Measurements from ENCODE around the gene PKIB. TPM values are rescaled to one million over a fixed set of nuclear protein-coding genes. Genes with fewer than 3 reads are reported as not detected.
"Not testable (repeated sequence)": the region's sequence is repeated elsewhere in the genome, so short reads cannot be mapped to it uniquely, and the experiment has no call there.

The PKIB gene
- total RNA-seq, 1 donor from 2014 or later: 5.5 TPM

DNA sequence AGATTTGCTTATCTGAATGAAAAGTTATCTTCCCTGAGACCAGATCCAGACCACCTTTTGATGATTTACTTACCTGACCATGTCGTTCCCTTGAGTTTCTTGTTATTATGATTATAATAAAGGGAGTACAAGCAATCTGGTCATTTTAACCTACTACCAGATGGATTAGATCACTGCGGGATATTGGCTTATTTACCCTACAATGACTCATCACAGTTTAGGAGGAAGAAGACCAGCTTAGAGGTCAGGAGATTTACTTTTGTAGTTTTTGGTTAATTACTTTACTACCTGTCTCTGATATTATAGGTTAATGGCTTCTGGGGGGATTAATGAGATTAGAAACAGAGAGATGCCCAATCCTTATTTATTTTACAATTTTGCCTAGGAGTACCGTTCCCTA, 10.7 kb downstream of the PKIB start:
- no peak for DNase-seq (ENCODE audit: low spot score)

GRCh38 chr6:122621638-122622037, 11.4 kb downstream of the PKIB start:
- no peak for DNase-seq (ENCODE audit: low spot score)

- DNase-seq (ENCODE audit: low spot score): no peak
These were observed 12.3 kb downstream of the PKIB start for GRCh38 chr6:122622479-122622878.

DNA sequence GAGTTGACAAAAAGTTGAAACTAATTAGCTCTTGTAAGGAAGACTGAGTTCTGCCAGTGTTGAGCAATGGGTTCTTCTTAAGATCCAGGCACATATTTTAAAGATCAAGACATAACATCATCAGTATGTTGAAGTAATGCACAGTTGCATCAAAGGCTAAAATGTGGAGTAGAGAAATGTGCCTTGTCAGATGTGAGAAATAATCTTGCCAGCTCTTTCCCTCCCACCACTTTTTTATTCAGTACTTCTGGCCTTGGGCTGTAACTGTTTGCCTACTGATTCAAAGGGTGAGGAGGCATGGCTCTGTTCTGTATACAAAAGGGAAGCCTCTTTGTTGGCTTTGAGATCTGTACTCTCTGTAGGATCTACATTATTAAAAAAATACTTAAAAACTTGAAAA, 13.1 kb downstream of the PKIB start:
- no peak for DNase-seq (ENCODE audit: low spot score)

DNA sequence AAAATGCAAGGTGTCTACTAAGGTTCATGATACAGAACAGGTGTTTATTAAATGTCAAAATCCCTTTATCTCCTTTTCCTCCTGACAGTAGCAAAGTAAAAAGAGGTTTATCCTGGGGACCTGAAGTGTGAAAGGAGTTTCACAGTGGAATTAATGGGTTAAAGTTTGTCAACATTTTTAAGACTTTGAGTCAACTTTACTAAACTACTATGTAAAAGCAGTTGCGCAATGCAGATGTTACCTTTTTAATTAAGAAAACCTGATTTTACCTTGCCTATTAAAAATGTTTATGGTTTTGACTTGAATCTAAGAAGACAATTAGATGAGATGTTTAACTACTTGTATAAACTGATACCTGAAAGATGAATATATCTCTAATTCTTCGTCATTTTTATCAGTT, 14.6 kb downstream of the PKIB start:
- DNase-seq (ENCODE audit: low spot score): no peak

- DNase-seq (ENCODE audit: low spot score): no peak
These were observed 18.5 kb downstream of the PKIB start for GRCh38 chr6:122628714-122629113.

GRCh38 chr6:122631571-122632249, 21.5 kb downstream of the PKIB start:
- no peak for DNase-seq (ENCODE audit: low spot score)

DNA sequence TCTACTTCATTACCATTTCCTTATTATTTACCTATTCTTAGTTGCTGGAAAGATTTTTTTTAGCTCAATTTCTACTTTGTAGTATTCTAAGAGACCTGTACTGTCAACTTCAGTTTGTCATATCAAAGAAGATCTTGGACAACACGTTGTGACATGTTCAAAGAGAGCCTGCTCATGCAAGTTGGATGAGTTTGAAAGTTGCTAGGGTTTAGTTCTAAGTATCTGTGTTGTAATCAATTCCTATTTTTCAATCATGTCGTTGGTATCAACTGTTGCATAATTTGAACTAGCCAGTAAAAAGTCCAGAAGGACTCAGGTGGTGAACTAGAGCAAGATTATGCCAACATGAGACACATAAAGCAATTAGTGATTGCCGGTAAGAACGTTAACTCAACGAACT, 30.2 kb downstream of the PKIB start:
- DNase-seq (ENCODE audit: low spot score): no peak

DNA sequence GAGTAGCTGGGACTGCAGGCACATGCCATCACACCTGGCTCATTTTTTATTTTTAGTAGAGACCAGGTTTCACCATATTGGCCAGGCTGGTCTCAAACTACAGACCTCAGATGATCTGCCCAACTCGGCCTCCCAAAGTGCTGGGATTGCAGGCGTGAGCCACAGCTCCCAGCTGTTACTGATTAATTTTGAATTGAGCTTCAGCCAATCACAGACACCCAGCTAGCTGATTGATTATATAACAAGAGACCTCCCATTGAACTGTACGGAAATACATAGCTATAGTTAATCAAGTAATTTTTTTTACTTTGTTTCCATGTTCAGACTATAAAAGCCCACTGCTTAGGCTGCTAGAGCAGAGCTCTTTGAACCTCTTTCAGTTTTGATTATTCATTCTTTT, 31.6 kb downstream of the PKIB start:
- DNase-seq (ENCODE audit: low spot score): no peak

GRCh38 chr6:122642604-122643003, 32.4 kb downstream of the PKIB start:
- not testable (repeated sequence) for DNase-seq (ENCODE audit: low spot score)

DNA sequence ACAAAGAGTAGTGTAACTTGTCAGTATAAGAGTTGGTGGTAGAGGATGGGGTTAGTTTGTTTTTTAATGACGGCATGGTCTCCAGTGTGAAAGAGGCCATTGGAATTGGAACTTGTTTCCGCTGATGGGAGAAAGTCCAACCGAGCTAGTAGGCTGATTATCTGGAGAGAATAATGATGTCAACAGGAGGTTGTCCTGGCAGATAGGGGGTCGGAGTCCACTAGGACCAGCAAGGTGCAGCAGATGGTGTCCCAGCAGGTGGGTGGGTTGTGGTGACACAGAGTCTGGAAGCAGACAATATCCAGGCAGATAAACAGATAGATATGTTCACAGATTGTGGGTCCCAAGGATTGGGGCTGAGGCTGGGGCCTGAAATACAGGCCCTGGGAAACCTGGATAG, 35.1 kb downstream of the PKIB start:
- DNase-seq (ENCODE audit: low spot score): no peak

DNA sequence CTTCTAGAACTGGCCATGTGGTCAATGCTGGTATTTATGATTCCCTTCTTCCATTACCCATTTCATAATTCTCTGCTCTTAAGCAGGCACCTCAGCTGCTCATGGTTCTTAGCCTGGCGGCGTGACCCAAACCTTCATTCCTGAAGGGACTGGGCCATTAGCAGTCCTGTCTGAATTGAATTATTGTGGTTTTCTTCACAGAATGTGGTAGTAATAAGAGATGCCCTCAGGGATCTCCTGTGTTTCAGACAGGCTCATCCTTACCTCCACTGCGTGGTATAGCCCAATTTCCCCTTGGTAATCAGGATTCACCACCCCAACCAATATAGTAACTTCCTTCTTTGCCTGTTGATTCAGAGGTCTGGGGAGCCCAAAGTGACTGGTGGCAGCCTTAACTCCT, 37.6 kb downstream of the PKIB start:
- DNase-seq (ENCODE audit: low spot score): no peak

DNA sequence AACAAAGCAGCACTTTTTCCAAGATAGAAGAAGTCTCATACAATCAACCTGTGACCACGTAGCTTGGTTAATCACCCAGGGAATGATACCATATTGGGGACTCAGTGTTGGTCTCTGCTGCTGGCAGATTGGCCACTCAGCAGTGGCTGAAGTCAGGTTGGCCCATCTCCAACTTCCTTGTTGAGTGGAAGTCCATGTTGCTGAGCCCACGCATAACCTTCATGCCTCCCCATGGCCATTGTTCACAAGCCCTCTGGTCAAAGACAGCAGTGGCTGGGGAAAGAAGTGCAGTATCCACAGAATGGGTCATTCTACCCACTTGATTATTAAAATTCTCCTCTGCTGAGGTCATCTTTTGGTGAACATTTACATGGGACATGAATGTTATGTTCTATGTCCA, 38.5 kb downstream of the PKIB start:
- no peak for DNase-seq (ENCODE audit: low spot score)

GRCh38 chr6:122649701-122650100, 39.5 kb downstream of the PKIB start:
- DNase-seq (ENCODE audit: low spot score): no peak

- no peak for DNase-seq (ENCODE audit: low spot score)
These were observed 40.2 kb downstream of the PKIB start for GRCh38 chr6:122650403-122650802.

DNA sequence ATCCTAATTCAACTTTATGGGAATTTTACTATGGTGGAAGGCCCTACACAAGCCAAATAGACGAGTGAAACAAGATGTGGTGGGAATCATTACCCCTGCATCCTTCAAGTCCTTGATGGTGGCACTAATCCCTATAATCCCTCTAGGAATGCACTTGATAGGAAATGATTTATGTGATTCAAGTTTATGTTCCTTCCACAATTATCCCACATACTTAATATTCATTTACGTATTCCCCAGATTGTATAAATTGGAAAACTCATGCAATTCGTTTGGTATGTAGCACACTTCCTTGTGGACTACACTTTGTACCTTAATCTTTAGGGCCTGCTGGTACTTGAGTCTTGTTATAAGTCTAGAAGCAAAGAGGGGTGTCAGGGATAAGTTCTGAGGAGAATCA, 40.8 kb downstream of the PKIB start:
- no peak for DNase-seq (ENCODE audit: low spot score)

- no peak for DNase-seq (ENCODE audit: low spot score)
These were observed 41.4 kb downstream of the PKIB start for GRCh38 chr6:122651604-122652003.

- DNase-seq (ENCODE audit: low spot score): no peak
These were observed 42.2 kb downstream of the PKIB start for GRCh38 chr6:122652431-122652830.

GRCh38 chr6:122653094-122653493, 42.9 kb downstream of the PKIB start:
- DNase-seq (ENCODE audit: low spot score): no peak

- DNase-seq (ENCODE audit: low spot score): no peak
These were observed 43.8 kb downstream of the PKIB start for GRCh38 chr6:122654012-122654411.

GRCh38 chr6:122657601-122658000, 47.4 kb downstream of the PKIB start:
- DNase-seq (ENCODE audit: low spot score): no peak

DNA sequence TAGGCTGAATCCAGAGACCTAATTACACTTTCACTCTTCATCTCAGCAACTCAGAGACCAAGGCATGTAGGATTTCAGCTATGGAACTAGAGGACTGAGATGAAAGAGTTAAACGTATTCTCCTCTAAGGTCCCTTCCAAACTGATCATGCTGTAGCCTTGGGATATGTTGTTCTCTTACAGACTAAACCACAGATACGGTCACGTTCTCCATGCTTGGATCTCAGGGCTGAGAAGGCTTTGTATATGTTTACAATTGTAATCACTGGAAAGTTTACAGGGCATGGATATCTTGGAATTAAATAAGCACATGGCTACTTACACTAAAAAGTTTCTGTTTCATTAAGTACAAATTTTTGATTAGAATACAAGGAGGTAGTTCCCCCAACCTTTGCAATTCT, 50.1 kb downstream of the PKIB start:
- no peak for DNase-seq (ENCODE audit: low spot score)

DNA sequence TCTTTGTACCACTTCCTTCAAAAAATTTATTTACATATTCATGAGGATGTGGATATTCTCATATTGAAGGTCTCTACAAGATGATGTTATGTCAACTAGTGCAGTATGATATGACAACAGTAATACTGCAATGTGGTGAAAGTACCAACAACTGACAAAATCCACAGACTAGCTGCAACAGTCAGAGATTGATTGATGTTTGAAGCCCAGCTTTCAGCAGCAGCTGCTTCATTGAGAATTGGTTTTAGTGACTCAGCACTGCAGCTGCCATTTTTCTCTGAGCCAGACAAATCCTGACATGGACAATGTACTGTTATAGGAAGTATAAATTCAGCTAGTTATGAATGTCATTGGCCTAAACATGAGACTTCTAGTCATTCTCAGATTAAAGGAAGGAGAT, 53.8 kb downstream of the PKIB start:
- no peak for DNase-seq (ENCODE audit: low spot score)

DNA sequence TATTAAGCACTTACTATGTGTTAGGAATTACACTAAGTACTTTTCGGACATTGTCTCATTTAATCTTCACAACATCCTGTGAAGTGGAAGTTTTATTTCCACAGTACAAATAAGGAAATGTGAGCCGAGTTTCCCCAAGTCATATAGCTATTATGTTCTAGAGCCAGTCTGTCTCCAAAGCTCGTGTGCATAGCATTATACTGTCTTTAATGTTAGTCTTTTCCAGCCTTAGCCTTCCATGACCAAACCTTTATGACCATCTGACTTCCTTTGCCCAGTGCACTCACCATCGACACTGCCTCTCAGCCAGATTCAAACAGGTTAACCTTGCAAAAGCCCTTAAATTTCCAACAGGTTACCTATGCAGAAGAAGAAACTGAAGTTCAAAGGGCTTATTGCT, 55.7 kb downstream of the PKIB start:
- no peak for DNase-seq (ENCODE audit: low spot score)
